ENCODE measurements around the gene FOXJ3. TPM values are rescaled to one million over a fixed set of nuclear protein-coding genes. Genes with fewer than 3 reads are reported as not detected.

The FOXJ3 gene
- total RNA-seq, 3 donors from 2014 or later: 47.0 to 57.3 (median 53.4) TPM

DNA sequence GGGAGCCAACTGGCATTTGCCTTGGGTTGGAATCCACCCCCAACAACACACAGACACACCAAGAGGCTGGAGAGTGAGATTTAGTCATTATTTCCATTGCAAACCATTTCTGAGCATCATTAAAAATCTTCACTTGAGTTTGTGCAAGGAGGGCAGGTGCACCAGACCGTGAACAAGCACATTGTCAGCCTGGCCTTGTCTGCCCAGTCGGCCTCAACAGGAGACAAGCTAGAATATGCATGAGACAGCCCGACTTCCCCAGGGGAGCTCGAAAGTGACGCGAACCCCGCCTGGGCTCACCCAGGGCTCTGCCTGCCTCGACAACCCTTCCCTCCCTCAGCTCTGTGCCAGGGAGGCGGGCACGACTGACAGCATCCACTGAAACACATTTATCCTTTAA, 197.3 kb downstream of the FOXJ3 start:
- DNase-seq (no peak), ATAC-seq (no peak)
- no peaks in the 10 kb centered on the region for H3K36me3 ChIP-seq (ENCODE audit: low read depth)
- intact Hi-C loops (cut with DNase I, micrococcal nuclease): no loop called here
- H3K4me1 ChIP-seq (ENCODE audit: low read depth): no peaks in the 10 kb centered on the region
- TF ChIP-seq, protein P1, sequence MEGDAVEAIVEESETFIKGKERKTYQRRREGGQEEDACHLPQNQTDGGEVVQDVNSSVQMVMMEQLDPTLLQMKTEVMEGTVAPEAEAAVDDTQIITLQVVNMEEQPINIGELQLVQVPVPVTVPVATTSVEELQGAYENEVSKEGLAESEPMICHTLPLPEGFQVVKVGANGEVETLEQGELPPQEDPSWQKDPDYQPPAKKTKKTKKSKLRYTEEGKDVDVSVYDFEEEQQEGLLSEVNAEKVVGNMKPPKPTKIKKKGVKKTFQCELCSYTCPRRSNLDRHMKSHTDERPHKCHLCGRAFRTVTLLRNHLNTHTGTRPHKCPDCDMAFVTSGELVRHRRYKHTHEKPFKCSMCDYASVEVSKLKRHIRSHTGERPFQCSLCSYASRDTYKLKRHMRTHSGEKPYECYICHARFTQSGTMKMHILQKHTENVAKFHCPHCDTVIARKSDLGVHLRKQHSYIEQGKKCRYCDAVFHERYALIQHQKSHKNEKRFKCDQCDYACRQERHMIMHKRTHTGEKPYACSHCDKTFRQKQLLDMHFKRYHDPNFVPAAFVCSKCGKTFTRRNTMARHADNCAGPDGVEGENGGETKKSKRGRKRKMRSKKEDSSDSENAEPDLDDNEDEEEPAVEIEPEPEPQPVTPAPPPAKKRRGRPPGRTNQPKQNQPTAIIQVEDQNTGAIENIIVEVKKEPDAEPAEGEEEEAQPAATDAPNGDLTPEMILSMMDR (IDR thresholded peaks at IDR 0.05): no peak
- H3K4me3 ChIP-seq: no peak overlapping the region
- no peaks in the 10 kb centered on the region for H3K9me3 ChIP-seq

DNA sequence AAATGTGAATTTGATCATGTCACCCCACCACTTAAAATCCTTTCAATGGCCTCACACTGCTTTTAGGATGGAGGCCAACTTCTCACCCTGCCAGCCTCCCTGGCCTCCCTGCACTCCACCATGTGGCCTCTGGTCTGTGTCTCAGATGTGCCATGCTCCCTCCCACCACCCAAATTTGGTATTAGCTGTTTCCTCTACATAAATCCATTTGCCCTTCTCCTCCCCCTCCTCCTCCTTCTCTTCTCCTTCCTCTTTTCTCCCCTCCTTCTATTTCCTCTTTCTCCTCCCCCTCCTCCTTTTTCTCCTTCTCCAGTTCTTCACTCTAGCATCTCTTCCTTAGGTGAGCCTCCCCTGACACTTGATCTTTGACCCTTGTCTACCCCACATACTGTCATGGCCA, 198.6 kb downstream of the FOXJ3 start:
- DNase-seq (no peak), ATAC-seq (no peak)
- Histone ChIP-seq H3K9me3 (no peaks in the 10 kb centered on the region), H3K36me3 (ENCODE audit: low read depth) (no peaks in the 10 kb centered on the region), H3K4me3 (no peak overlapping the region), H3K4me1 (ENCODE audit: low read depth) (no peaks in the 10 kb centered on the region)
- TF ChIP-seq, protein P1 (IDR thresholded peaks at IDR 0.05): no peak
- intact Hi-C loops (cut with DNase I, micrococcal nuclease): no loop called here

DNA sequence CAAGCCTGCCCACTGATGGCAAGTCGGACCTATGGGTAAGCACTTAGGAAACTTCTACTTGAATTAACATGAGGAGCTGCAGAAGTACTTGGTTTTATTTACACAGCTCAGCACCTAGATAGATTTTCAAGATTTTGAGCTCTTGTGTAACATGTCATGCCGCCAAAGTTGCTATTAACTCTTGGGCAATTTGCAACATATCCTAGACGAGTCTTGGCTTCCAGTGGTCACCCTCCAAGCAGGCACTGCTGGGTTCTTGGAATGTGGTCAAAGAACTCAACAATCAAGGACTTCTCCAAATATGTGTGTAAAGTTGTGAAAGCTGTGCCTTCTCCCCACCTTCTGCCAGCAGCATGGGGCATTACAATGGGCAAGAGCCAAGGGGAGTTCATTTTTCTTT, 199.6 kb downstream of the FOXJ3 start:
- Histone ChIP-seq H3K4me1 (ENCODE audit: low read depth) (no peaks in the 10 kb centered on the region), H3K9me3 (no peaks in the 10 kb centered on the region), H3K4me3 (no peak overlapping the region), H3K36me3 (ENCODE audit: low read depth) (no peaks in the 10 kb centered on the region)
- no peak for DNase-seq
- ATAC-seq: no peak
- TF ChIP-seq, protein P1 (IDR thresholded peaks at IDR 0.05): no peak
- intact Hi-C loops (cut with DNase I, micrococcal nuclease): no loop called here

DNA sequence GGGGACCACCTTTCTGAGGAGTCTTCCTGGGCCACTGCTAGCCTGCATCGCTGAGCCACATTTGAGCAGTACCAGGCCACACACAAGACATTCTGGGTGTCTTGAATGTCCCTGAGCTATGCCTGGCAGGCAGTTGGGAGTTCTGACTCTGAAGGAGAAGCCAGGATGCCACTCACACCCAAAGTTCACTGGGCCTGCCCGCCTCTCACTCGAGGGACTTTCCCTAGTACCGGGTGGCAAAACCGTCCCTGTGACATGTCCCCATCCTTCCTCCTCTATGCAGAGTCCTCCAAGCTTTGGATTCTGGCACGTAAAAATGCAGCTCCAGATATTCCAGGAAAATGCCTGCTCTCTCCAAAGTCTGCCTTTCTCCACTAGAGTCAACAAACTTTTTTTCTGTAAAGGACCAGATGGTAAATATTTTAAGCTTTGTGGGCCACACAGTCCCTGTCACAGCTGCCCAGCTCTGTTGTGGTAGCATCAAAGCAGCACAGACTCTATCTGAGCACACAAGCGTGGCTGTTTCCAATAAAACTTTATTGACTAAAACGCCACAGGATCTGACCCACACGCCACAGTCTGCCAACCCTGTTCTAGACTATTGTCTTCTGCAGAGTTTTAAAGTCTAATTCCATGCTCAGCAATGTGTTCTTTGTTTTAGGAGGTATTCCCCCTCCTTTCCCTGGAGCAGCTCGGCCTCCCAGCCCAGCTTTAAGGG, 201.1 kb downstream of the FOXJ3 start:
- ATAC-seq (no peak), DNase-seq (no peak)
- no peak overlapping the region for H3K4me3 ChIP-seq
- TF ChIP-seq, protein P1 (IDR thresholded peaks at IDR 0.05): no peak
- intact Hi-C loops (cut with DNase I, micrococcal nuclease): no loop called here
- H3K4me1 ChIP-seq (ENCODE audit: low read depth): no peaks in the 10 kb centered on the region
- H3K36me3 ChIP-seq (ENCODE audit: low read depth): no peaks in the 10 kb centered on the region
- no peaks in the 10 kb centered on the region for H3K9me3 ChIP-seq

DNA sequence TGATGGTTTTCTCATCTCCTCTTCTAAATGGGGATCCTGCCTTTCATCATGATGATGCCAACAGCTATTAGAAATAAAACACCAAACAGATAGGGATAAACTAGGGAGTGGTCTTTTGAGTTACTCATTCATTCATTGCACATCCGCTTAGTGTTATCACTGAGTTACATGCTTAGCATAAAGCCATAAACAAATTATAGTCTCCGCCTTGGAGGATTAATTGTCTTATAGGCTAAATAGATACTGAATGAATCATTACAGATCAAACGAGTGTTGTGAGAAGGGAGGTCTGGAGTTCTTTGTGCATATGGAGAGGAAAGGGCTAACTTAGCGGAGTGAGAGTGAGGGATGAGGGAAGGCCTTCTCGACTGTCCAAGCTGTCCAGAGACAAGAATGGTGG, 201.6 kb downstream of the FOXJ3 start:
- ATAC-seq: no peak

More for the DNA sequence above, 201.6 kb downstream of the FOXJ3 start:
- intact Hi-C loops (cut with DNase I, micrococcal nuclease): no loop called here
- Histone ChIP-seq H3K4me3 (no peak overlapping the region), H3K4me1 (ENCODE audit: low read depth) (no peaks in the 10 kb centered on the region), H3K9me3 (no peaks in the 10 kb centered on the region), H3K36me3 (ENCODE audit: low read depth) (no peaks in the 10 kb centered on the region)
- no peak for DNase-seq
- TF ChIP-seq, protein P1 (IDR thresholded peaks at IDR 0.05): no peak

Measured in mucosa of descending colon (tissue), 3 donors.